ENCODE measurements around the gene FBXL7.
A peak's percentile ranks its signal among the peaks of the same experiment; 100 is the strongest.

The FBXL7 gene

GRCh38 chr5:15487228-15487627 lies 12.8 kb upstream of the FBXL7 start (continued):
- TF ChIP-seq POU6F1 (CRISPR knock-in tag; IDR thresholded peaks at IDR 0.05; ENCODE audit: borderline replicate concordance, low read depth), result no peak
- TF ChIP-seq TOX (CRISPR knock-in tag; IDR thresholded peaks at IDR 0.05; ENCODE audit: borderline replicate concordance), result no peak
- TF ChIP-seq, protein P1, sequence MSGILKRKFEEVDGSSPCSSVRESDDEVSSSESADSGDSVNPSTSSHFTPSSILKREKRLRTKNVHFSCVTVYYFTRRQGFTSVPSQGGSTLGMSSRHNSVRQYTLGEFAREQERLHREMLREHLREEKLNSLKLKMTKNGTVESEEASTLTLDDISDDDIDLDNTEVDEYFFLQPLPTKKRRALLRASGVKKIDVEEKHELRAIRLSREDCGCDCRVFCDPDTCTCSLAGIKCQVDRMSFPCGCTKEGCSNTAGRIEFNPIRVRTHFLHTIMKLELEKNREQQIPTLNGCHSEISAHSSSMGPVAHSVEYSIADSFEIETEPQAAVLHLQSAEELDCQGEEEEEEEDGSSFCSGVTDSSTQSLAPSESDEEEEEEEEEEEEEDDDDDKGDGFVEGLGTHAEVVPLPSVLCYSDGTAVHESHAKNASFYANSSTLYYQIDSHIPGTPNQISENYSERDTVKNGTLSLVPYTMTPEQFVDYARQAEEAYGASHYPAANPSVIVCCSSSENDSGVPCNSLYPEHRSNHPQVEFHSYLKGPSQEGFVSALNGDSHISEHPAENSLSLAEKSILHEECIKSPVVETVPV (CRISPR knock-in tag; IDR thresholded peaks at IDR 0.05), result no peak
- no peak for TF ChIP-seq CSDC2 (CRISPR knock-in tag; IDR thresholded peaks at IDR 0.05)
- no peak for TF ChIP-seq SNAI2 (CRISPR knock-in tag; IDR thresholded peaks at IDR 0.05)
- no peak for TF ChIP-seq OSR1 (CRISPR knock-in tag; IDR thresholded peaks at IDR 0.05)
- no peak for TF ChIP-seq ZFP30 (CRISPR knock-in tag; IDR thresholded peaks at IDR 0.05)
- no peak for TF ChIP-seq ZNF8 (CRISPR knock-in tag; IDR thresholded peaks at IDR 0.05)
- no peak for TF ChIP-seq BACH2 (CRISPR knock-in tag; IDR thresholded peaks at IDR 0.05; ENCODE audit: borderline replicate concordance)
- no peak for TF ChIP-seq RARB (CRISPR knock-in tag; IDR thresholded peaks at IDR 0.05)

- TF ChIP-seq ZNF70 (CRISPR knock-in tag; IDR thresholded peaks at IDR 0.05) (no peak), ZFP3 (CRISPR knock-in tag; IDR thresholded peaks at IDR 0.05) (peak; percentile 52; the same call in 1 of the 2 replicates), TOX (CRISPR knock-in tag; IDR thresholded peaks at IDR 0.05; ENCODE audit: borderline replicate concordance) (no peak), RARB (CRISPR knock-in tag; IDR thresholded peaks at IDR 0.05) (no peak), OSR1 (CRISPR knock-in tag; IDR thresholded peaks at IDR 0.05) (no peak)
- ATAC-seq, result peak; percentile 26; the same call in 1 of the 3 replicates
Measured at GRCh38 chr5:15489571-15490235, 10.3 kb upstream of the FBXL7 start.

DNA sequence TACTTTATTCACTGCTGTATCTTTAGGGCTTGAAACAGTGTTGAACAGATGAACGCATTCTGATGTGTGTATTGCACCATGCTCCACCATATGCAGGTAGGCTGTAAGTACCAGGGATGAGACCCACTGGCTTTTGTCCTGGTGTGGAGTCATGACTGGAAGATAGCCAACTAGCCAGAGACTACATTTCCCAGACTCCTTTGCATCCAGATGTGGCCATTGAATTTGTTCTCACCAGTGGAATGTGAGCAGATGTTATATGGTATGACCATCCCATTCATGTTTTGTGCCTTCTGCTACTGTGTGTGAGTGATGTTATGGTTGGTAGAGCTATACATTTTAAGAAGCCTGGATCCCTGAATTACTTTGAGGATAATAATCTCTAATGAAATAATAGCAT lies 7.4 kb upstream of the FBXL7 start:
- ATAC-seq, result no peak
- TF ChIP-seq TOX (CRISPR knock-in tag; IDR thresholded peaks at IDR 0.05; ENCODE audit: borderline replicate concordance) (no peak), ESRRG (CRISPR knock-in tag; IDR thresholded peaks at IDR 0.05) (no peak), TSHZ2 (CRISPR knock-in tag; IDR thresholded peaks at IDR 0.05) (no peak), ZC3H10 (CRISPR knock-in tag; IDR thresholded peaks at IDR 0.05) (no peak), GLIS3 (CRISPR knock-in tag; IDR thresholded peaks at IDR 0.05) (no peak), ZNF8 (CRISPR knock-in tag; IDR thresholded peaks at IDR 0.05) (no peak), POU6F1 (CRISPR knock-in tag; IDR thresholded peaks at IDR 0.05; ENCODE audit: borderline replicate concordance, low read depth) (no peak), RARB (CRISPR knock-in tag; IDR thresholded peaks at IDR 0.05) (no peak), ZNF70 (CRISPR knock-in tag; IDR thresholded peaks at IDR 0.05) (no peak), BACH2 (CRISPR knock-in tag; IDR thresholded peaks at IDR 0.05; ENCODE audit: borderline replicate concordance) (no peak), TCF4 (CRISPR knock-in tag; IDR thresholded peaks at IDR 0.05; ENCODE audit: borderline replicate concordance) (no peak), SNAI2 (CRISPR knock-in tag; IDR thresholded peaks at IDR 0.05) (no peak), CSDC2 (CRISPR knock-in tag; IDR thresholded peaks at IDR 0.05) (no peak), ZFP3 (CRISPR knock-in tag; IDR thresholded peaks at IDR 0.05) (no peak), ZNF565 (CRISPR knock-in tag; conservative IDR thresholded peaks at IDR 0.05; ENCODE audit: low read depth) (no peak)
- TF ChIP-seq, protein P2, sequence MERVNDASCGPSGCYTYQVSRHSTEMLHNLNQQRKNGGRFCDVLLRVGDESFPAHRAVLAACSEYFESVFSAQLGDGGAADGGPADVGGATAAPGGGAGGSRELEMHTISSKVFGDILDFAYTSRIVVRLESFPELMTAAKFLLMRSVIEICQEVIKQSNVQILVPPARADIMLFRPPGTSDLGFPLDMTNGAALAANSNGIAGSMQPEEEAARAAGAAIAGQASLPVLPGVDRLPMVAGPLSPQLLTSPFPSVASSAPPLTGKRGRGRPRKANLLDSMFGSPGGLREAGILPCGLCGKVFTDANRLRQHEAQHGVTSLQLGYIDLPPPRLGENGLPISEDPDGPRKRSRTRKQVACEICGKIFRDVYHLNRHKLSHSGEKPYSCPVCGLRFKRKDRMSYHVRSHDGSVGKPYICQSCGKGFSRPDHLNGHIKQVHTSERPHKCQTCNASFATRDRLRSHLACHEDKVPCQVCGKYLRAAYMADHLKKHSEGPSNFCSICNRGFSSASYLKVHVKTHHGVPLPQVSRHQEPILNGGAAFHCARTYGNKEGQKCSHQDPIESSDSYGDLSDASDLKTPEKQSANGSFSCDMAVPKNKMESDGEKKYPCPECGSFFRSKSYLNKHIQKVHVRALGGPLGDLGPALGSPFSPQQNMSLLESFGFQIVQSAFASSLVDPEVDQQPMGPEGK (CRISPR knock-in tag; IDR thresholded peaks at IDR 0.05; ENCODE audit: borderline replicate concordance), result no peak
- TF ChIP-seq, protein P1 (CRISPR knock-in tag; IDR thresholded peaks at IDR 0.05), result no peak
